HG03060 (cell line): Measurements from ENCODE around the gene EHBP1.

Experiments used
- ATAC-seq: cut with Tn5 transposase; IDR thresholded peaks from one replicate; pipeline ENCODE4 v1.9.1; 2021; ENCODE audit warnings: low read depth, moderate number of reproducible peaks; ENCODE audit not compliant: unreplicated experiment

EHBP1 gene

GRCh38 chr2:62774555-62775366 lies 69.2 kb downstream of the EHBP1 start:
- ATAC-seq, result no peak

DNA sequence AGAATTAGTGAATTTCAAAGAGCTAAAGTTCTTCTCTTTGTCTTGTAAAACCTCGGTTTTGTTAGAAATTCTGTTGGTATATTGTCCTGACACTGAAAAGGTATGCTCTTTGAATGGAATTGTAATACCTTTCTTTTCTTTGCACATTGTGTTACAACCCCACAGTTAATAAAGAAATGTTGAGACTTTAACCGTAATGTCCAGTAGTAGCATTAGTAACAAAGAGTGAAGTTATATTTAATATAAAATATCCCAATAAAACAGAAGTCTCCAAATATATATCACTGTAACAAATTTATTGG lies 69.8 kb downstream of the EHBP1 start:
- no peak for ATAC-seq

DNA sequence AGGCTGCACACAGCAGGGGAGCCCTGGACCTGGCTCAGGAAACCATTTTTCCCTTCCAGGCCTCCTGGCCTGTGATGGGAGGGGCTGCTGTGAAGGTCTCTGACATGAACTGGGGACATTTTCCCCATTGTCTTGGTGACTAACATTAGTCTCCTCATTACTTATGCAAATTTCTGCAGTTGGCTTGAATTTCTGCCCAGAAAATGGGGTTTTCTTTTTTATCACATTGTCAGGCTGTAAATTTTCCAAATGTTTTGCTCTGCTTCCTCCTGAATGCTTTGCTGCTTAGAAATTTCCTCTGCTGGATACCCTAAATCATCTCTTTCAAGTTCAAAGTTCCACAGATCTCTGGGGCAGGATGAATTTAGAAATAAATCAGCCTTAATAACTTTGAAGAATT lies 78.2 kb downstream of the EHBP1 start:
- no peak for ATAC-seq

DNA sequence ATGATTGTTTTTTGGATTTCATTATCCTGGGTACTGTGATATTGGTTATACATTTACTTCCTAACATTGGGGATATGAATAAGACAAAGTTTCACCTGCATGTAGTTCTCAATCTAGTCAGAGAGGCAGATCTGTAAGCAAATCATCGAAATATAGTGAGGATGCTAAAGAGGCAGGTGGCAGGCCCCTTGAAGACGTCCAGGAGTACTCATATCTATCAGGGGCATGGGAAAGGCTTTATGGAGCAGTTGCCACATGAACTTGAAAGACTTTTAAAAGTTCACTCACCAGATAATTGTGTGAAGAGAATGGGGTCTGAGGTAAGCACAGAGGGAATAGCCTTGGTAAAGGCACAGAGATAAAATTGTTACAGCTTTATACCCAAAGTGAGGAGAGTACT lies 78.8 kb downstream of the EHBP1 start:
- ATAC-seq, result no peak

DNA sequence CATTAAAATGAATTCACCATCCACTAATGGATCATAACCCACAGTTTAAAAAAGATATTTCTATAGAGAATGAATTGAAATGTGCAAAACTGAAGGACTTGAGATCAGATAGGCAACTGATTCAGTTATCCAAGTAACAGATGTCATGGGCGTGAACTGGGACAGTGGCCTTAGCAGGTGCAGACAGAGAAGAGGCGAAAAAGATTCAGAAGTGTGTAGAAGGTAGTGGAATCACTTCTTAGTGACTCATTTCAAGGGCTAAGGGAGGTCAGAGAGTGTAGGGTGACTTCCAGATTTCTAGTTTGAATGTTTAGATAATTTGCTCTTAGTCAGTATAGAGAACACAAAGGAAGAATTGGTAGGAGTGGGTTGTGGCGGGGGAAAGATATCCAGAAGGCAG lies 79.7 kb downstream of the EHBP1 start:
- ATAC-seq, result no peak

DNA sequence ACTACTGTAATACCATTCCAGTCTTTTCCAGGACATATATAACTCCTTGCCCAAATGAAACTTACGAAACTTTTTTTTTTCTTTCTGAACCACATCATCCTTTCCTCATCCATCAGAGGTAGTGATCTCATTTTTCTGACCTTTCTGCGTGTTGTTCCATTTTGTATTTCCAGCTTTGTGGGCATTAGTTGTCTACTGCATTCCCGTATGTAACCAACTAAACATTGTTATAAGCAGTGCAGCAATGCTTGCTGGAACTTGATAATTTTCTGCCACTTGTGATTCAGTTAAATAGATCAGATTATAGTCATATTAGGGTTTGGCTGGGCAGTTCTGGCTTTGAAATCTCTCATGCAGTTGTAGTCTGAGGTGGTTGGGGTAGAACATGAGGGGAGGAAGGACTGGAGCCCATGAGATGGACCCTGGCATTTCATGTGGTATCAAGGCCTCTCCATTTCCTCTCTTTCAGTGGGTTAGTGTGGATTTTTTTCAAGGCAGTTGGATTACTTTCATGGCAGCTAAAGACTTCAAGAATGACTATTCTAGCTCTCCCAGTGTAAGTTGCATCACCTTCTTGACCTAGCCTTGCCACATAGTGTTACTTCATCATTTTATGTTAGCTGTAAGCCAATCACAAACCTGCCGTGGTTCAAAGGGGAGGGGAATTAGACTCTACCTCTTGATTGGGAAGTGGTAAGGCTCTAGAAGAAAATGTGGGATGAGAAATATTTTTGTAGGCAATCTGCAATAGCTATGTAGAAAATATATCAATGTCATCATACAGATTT lies 80.5 kb downstream of the EHBP1 start:
- ATAC-seq, result no peak

DNA sequence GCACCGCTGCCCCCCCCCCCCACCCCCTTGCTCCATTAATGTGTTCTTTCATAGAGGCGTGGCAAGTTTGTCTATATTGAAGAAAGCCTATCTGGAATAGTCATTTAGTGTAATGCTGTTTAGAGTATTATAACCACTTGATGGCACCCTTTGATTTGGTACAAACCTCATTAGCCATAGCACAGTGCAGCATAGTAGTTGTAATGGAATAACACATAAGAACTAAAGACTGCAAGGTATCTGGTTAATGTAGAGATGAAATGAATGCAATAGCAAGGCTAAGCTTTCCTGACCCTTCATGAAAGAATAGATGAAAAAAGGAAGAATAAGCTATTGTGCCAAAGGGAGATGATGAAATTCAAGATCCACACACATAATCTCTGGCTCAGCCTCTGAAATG lies 81.9 kb downstream of the EHBP1 start:
- ATAC-seq, result no peak

DNA sequence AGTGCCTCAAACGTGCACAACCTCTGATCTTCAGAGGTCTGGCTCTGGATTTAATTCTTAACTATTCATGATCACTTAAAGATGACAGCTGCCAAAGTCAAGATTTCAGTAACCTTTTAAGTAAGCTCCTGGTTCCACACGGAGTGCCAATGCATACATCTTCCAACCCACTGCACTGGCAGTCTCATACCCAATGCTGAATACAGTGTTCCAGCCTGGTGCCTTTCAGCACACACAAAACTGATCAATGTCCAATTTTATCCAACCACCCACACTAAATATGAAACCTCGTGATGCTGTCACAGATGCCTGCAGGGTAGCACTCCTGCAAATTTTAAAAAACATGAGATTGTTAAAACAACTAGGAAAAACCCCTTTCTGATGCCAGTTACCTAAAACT lies 84.0 kb downstream of the EHBP1 start:
- ATAC-seq, result no peak

- ATAC-seq, result no peak
Measured at GRCh38 chr2:62789918-62790317, 84.4 kb downstream of the EHBP1 start.

GRCh38 chr2:62792408-62792807 lies 86.9 kb downstream of the EHBP1 start:
- ATAC-seq, result no peak

DNA sequence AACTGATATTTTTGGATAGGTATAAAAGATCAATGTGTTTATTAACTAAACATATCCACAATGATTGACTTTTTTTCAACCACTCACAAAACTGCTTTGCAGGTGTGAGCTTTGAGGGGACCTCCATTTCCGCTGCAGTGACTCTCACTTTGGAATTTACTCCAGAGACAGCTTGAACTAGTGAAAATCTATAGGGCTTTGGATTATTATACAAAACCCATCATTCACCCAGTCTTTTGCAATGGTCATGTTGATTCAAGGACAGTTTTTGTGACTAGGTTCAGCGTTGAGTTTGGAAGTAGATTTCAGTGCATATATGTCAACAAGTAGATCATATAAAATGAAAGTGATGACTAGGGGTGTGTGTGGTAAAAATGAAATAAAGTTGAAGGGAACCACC lies 87.7 kb downstream of the EHBP1 start:
- ATAC-seq, result no peak

GRCh38 chr2:62794791-62795190 lies 89.3 kb downstream of the EHBP1 start:
- no peak for ATAC-seq

- ATAC-seq, result no peak
Measured at GRCh38 chr2:62795341-62795740, 89.8 kb downstream of the EHBP1 start.

GRCh38 chr2:62797107-62797506 lies 91.6 kb downstream of the EHBP1 start:
- no peak for ATAC-seq

GRCh38 chr2:62800618-62801017 lies 95.1 kb downstream of the EHBP1 start:
- ATAC-seq, result no peak

- ATAC-seq, result no peak
Measured at GRCh38 chr2:62801110-62801509, 95.6 kb downstream of the EHBP1 start.

DNA sequence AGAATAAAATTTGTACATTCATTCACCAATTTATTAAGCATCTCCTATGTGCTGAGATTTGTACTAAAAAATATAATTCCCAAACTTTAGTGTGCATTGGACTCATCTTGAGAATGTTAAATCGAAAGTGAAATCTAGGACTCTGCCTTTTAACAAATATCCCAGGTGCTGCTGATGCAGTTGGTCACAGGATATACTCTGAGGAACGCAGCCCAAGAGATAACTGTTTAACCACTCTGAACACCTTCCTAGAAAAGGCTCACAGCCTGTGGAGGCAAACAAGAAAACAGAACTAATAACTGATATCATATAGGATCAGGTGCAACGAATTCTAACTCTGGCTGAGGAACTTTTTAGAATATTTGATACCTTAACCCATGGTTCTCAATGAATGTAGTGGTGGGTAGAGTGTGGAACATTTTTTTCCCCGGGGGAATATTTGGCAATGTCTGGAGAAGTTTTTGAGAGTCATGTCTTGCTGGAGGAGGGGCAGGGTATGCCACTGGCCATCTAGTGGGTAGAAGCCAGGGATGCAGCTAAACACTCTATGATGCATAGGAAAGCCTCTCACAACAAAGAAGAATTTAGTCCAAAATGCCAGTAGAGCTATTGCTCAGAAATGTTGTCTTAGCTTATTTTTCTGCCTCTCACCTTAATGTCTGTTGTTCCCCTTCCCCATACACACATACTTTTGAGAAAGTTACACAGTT lies 96.5 kb downstream of the EHBP1 start:
- ATAC-seq, result no peak

DNA sequence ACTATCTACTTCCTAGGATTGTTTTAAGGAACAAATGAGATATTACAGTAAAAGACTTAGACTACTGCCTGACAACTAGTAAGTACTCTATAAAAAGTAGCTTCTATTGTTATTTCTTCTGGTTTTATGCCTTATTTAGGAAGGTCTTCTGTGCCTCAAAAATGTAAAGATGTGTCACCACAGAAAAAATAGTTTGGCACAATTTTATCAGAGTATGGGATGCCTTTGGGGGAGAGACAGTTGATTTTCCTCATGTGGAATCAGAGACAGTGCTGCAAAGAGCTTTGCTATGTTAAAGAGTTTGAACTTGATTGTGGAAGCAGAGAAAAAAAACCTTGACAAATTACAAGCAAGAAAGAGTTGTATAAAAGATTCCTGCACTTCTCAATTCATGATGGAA lies 98.4 kb downstream of the EHBP1 start:
- ATAC-seq, result no peak

- ATAC-seq, result no peak
Measured at GRCh38 chr2:62806231-62806630, 100.7 kb downstream of the EHBP1 start.

DNA sequence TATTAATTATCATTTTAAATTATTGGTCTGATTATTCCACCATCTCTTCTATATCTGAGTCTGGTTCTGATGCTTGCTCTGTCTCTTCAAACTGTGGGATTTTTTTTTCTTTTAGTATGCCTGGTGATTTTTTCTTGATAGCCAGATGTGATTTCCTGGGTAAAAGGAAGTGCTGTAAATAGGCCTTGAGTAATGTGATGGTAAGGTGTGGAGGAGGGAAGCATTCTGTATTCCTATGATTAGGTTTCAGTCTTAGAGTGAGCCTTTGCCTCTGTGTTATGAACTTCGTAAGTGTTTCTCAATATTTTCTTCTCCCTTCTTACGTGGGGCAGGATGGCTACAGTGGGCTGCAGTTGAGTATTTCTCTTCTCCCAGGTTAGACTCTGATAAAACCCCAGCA lies 103.0 kb downstream of the EHBP1 start:
- no peak for ATAC-seq

GRCh38 chr2:62811086-62811485 lies 105.6 kb downstream of the EHBP1 start:
- ATAC-seq, result no peak

- no peak for ATAC-seq
Measured at GRCh38 chr2:62811972-62812371, 106.5 kb downstream of the EHBP1 start.
